CD4-positive, alpha-beta T cell treated with Interleukin-10 for 1 hour (primary cell): ENCODE results near the gene STXBP5.

Experiments
- DNase-seq: peaks from one replicate; pipeline ENCODE4 v3.0.0-alpha.2; 2020

The STXBP5 gene

DNA sequence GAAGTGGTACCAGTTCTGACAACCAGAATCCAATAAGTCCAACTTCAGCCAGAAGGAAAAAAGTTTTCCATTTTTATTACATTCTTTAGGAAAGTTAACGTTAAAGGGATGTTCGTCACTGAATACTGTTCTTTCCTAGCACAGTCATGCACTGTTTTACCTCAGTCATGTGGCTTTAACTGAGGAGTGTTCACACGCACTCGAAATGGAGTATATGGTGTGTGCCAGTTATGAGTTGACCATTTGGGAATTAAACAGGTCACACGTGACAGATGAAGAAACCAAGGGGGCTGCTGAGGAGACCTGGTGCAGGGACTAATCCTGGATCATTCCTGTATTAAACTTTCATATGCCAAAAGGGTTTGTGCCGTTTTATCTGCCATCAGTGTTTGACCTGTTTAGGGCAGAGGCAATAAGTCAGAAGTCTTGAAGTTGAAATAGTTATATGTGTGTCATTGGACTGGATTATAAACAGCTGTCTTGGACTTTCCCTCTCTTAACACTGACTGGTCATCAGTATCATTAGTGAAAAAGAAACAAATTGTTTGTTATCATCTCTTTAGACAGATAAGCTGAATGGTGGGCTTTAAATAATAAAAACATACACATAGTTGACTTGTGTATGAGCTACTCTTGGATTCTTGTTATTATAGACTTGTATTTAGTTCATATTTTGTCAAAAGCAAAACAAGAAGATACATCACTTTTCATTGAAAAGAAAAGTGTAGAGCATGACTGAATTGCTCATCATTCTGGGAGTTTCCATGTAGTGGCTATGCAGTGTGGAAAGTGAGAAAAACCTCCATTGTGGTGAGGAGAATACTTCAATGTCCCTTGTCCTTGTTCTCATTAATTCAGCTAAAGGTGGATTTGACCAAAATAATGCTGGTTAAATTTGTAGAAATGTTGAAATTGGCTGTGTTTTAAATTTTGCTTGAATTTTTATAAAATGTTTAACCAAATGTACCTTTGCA is 180.8 kb downstream of the STXBP5 start:
- no peak for DNase-seq

DNA sequence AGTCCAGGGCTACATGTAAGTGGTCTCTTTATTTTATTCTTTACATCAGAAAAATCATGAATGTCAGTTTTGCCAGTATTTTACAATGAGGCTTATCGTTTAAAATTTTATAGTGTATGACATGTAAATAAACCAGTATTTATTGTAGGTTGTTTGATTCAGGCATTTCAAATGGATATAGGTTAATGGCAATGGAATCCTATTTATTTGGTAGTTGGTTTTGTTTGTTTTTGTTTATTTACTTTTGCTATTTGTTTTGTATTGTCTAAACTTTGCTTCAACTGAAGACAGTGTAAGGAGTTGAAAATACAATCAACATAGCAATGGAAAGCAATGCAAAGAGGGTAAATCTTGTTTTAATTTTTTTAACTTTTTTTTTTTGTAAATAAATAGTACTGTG is 185.2 kb downstream of the STXBP5 start:
- no peak for DNase-seq

DNA sequence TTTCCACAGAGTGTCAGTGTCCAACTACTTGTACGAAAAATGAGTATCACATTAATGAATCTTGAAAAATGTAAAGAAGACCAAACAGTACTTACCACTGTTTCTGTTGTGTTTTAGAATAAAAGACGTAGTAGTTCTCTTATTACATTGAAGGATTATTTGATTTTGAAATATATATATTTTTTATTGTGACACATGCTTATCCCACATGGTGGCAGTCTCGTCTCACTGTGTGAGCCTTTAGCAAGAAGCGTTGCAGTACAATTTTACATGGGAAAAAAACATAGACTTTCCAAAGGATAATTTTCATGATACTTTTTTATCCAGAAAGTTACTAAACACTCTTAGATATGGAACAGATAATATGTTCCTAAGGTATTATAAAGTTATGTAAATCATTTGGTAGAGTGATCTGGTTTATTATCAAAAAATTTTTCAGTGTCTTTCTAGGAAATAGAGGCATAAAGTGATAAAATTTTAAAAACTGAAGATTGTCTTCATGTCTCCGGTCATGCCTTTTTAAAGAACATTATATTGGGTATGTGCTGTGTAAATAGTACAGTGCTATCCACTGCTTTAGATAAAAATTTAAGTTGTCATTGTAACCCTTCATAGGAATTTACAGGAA is 186.8 kb downstream of the STXBP5 start:
- DNase-seq, result no peak

DNA sequence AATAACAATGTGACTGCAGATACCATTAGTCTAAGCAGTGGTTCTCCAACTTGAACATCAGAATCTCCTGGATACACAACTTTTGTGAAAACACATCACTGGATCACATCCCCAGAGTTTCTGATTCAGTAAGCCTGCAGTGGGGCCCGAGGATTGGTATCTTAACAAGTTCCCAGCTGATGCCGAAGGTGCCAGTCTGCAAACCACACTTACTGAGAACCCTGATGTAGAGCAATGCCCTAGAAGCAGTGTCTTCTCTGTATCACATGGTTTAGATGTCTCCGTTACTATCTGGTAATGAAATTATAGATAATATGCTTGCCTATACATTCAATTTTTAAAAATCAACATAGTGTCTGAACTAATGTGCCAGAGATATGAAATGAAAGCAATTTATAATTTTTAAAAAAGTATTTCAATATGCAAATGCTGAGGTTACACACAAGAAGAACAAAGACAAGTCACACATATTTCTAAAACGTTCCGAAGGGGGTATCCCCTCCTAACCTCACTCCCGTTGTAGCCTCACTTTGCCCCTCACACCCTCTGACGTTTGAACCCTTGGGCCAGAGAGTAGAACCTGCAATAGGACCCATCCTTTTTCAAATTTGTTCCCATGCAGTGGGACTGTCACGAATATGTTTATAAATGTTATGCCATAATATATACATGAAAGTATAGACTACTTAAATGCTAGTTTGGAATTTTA is 188.9 kb downstream of the STXBP5 start:
- no peak for DNase-seq

DNA sequence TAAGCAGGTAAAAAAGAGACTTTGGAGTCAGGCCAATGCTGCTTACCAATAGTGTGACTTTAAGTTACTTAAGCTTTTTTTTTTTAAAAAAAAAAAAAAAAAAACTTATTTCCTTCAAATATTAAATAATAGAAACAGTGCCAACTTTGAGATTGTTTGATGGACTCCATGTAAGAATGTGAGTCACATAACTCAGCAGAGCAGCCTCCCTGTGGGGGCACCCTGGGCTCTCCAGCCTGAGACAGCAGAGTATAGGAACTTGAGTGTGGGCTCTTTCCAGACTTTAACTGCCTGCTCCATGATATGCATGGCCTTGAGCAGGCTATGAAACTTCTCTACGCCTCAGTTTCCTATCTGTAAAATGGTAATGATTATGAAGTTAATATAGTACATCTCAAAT is 190.9 kb downstream of the STXBP5 start:
- DNase-seq, result no peak

DNA sequence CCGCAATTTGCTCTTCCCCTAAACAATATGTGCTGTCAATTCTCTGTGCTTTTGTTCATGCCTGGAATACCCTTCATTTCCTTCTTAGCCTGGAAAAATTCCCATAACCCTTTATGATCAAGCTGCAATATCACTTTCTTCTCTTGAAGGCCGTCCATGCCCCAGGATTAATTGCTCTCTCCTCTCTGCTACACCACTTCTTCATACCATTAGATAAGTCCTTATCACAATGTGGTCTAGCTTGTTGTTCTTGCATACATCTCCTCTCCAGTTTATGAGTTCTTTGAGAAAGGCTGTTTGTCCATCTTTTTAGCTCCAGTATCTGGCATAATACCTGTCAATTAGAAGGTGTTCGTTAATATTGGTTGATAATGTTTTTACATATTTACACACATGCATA is 193.1 kb downstream of the STXBP5 start:
- no peak for DNase-seq

DNA sequence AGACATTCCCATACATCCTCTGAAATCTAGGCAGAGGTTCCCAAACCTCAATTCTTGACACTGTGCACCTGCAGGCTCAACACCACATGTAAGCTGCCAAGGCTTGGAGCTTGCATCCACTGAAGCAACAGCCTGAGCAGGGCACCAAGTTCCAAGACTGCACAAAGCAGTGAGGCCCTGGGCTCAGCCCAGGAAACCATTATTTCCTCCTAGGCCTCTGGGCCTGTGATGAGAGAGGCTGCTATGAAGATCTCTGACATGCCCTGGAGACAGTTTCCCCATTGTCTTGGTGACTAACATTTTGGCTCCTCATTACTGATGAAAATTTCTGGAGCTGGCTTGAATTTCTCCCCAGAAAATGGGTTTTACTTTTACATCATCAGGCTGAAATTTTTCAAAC is 196.8 kb downstream of the STXBP5 start:
- DNase-seq, result no peak

DNA sequence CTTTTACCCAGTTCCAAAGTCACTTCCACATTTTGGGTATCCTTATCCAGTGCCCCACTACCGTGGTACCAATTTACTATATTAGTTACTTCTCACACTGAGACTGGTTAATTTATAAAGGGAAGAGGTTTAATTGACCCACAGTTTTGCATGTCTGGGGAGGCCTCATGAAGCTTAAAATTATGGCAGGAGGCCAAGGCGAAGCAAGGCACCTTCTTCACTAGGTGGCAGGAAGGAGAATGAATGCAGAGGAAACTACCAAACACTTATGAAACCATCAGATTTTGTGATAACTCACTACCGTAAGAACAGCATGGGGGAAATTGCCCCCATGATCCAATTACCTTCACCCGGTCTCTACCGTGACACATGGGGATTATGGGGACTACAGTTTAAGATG is 197.6 kb downstream of the STXBP5 start:
- DNase-seq, result no peak

DNA sequence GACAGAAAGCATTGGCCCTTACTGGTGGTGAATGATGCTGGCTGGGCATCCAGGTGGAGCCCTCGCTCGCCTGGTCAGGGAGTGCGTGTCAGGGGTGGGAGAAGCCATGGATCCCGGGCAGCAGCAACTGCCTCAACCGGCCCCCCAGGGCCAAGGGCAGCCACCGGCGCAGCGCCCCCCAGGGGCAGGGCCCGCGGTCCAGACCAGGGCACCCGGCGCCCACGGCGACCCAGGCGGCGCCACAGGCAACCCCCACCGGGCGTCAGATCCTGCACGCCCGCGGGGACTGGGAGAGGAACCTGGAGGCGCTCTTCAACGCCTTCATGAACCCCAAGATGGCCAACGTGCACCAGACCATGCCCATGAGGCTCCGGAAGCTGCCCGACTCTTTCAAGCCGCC is 202.6 kb downstream of the STXBP5 start:
- DNase-seq, result no peak

DNA sequence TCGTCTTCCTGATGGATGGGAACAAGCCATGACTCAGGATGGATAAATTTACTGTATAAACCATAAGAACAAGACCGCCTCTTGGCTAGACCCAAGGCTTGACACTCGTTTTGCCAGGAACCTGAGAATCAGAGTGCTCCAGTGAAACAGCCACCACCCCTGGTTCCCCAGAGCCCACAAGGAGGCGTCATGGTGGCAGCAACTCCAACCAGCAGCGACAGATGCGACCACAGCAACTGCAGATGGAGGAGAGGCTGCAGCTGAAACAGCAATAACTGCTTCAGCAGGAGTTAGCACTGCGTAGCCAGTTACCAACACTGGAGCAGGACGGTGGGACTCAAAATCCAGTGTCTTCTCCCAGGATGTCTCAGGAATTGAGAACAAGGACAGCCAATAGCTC is 203.4 kb downstream of the STXBP5 start:
- DNase-seq, result no peak

DNA sequence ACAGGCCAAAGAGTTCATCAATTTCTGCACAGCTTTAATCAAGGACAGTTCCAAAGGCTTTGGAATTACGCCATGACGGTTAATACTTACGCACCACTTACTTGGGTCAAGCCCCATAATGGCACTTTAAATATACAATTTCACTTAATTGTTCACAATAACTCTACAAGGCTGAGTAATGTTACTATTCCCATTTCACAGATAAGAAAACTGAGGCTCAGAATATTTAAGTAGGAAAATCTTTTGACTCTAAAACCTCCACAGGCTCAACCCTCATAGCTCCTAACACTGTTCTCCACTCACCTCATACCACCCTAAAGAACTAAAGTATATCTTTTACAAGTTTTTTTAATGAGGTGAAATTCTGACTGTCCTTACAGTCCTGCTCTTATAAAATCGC is 212.4 kb downstream of the STXBP5 start:
- DNase-seq, result no peak

DNA sequence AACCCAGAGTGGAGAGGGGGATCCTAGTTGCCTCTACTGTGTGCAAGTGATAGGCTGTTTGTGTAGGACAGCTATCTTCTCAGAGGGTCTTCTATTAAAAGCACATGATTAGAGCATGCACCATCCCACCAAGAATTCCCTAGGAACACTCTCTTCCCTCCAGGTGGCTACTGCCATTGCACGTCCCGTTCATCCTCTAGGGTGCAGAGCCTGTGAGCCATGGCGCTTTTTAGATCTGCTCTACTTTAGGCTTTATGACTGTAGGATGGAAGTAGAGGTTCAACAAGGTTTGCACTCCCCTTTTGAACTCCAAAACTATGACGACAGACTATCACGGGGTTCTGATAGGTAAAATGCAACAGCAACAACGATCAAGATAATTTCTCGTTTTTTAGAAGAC is 213.7 kb downstream of the STXBP5 start:
- DNase-seq, result no peak

DNA sequence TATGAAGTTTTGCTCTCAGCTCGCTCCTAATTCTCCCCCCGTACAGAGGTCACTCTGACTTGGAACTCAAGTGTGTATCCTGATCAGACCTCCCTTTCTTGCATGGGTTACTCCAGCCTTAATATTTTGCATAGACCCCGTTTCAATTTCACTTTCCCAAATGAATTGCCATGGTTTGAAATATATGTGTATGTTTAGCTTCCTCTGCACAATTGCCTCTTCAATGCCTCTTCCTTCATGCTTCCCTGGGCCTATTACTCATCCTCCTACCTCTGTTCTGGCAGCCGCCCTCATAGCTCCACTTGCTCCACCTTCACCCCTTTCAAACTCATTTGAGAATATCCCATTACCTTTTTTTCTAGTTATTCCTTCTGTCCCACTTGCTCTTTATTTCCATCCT is 214.3 kb downstream of the STXBP5 start:
- DNase-seq, result no peak

DNA sequence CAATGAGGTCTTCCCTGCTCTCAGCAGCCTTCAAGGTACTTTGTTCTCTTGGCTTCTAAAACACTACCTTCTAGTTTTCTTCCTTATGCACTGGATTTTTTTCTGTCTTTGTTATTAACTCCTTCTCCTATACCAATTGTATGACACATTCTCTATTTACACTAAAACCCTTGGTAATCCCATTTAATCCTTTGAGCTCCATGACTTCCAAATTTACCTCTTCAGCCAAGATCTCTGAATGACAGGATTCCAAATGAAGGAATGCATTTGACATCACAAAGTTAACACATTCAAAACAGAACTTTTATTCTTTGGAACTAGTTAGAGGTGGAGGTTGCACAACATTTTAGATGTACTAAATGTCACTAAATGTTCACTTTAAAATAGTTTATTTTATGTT is 217.7 kb downstream of the STXBP5 start:
- DNase-seq, result no peak

DNA sequence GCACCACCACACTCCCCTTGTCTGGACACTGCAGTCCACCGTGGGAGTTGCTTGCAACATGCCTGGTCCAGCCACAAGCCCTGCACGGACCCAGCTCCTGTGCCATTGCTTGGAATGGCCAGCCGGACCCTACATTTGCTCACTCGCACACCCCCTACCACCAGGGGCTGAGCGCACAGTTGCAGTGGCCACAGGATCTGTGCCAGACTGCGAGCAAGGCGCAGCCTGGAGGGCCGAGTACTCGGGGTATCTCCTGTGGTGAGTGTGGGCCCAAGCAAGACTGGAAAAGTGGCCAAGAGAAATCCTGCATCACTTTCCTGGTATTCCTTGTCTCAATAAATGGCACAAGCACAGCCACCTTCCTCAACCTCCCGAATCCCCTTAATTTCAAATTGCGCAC is 218.9 kb downstream of the STXBP5 start:
- DNase-seq, result no peak

DNA sequence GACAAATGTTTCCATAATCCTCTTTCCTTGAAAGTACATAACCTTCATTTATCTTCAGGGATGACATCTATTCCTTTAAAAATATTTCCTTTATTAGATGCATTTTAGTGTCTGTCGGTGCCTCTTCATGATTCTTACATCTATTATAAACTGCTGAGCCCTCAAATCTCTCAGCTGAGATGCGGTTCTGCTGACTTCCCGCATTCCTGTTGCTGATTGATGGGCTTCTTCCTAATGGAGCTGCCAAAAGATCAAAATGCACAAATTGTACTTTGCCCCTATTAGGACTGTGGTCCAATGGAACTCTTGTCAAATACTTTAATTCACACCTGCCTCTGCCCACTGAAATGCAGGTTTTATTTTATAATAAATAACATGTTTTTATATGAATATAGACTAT is 225.6 kb downstream of the STXBP5 start:
- no peak for DNase-seq

DNA sequence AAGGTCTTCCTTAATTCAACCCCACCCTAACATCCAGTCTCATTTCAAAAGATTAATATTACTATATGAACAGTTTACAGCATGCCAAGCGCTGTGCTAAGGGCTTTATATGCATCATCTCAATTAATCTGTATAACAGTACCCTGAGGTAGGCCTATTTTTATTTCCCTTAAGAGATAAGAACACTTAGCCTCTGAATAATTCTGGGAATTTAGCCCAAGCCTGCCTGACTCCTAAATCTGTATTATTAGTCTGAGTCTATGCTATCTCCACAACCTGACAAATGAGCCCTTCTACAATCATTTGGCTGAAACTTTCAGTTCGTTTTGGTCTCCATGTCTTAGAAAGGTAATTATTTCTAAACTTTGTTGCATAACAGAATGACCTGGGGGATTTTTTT is 226.6 kb downstream of the STXBP5 start:
- no peak for DNase-seq

DNA sequence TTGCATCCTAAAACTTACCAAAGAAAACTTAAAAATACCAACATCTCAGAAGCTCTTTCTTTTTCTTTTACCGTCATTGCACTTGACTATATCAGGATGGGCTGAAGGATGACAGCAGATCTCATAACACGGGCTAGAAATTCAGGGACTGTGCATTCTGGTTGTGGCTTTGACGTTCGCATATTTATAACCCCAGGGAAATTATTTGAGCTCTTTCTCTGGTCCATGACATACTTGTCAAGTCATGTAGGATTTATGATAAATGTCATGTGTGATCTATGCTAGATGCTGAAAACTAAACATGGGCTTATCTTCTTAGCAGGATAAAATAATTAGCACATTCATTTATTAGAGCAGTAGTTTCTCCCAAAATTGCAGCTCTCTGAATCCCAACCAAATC is 229.9 kb downstream of the STXBP5 start:
- no peak for DNase-seq

DNA sequence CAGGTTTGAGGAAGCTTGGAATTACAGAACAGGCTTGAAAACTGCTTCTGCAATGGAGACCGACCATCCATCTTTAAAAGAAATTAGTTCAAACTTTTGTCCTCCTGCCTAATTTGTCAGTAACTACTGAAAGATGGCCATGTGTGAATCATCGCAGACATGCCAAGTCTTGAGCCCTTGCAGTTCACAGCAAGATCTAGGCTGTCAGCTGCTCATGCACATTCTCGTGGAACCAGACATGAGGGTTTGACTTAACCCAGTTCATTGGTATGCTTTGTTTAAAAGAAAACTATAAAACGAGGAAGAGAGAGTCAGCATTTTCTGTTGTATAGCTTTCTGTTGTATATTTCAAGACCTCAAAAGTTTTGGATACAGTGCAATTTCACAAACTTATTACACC is 230.3 kb downstream of the STXBP5 start:
- no peak for DNase-seq

DNA sequence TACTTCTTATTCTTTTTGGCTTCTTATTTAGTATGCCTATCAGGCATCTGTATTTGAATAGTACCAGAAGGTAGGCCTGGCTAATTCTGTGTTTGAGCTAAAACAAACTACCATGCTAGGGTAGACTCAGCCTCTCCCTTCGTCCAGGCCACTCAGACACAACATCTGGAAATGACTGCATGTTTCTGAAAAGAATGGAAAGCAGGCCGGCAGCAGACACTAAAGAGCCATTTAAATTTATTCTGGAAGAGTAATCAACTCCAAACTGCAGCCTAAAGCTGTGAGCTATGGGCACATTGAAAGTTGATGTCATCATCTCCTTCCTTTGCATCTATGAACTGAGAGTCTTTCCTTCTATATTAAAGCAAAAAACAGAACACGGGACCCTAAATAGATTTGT is 233.4 kb downstream of the STXBP5 start:
- DNase-seq, result no peak

DNA sequence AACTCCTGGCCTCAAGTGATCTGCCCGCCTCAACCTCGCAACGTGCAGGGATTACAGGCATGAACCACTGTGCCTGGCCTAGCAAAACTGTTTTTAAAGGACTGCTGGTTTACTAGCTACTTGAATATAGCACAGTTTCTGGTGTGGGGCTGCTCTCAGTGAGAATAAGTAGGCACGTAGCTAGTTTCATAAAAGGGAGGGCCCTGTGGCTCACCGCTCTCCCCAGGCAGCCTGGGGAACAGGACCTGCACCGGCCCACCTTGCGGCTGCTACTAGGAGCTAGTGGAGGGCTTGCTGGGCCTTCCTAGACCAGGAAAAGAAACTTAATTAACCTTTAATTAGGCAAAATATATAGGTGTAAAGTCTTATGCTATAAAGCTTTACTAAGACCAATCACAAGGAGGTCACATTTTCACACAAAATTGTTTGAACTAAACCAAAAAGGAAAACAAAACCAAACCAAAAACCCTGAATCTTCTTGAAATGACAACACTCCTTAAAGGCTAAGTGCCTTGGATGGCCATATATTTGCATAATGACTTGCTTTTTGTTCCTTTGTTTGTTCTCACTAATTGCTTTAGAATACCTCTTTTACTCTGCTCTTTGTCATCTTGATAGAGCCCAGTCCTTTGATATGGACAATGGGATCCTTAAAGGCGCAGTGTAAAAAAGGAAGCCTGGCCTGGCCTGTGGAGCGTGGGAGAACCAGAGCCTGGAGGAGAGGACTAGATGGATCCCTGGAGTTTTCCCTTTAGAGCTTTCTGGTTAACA is 234.7 kb downstream of the STXBP5 start:
- DNase-seq, result no peak
